GM18951 (cell line): Measurements from ENCODE around the gene ZNF526.
"Not testable (repeated sequence)": the region's sequence is repeated elsewhere in the genome, so short reads cannot be mapped to it uniquely, and the experiment has no call there.

Experiments
- POLR2A ChIP-seq: IDR thresholded peaks from 4 replicates; pipeline ENCODE4 v1.6.1; 2011; ENCODE audit warnings: mild to moderate bottlenecking; ENCODE audit not compliant: insufficient read length, insufficient read depth; ENCODE audit errors: extremely low read depth
- in situ Hi-C: fragments of 300-500 bp; cut with MboI; formaldehyde crosslinking; loops from one replicate; pipeline ENCODE4 v1.12.0; 2022; ENCODE audit warnings: low sequenced_read_pairs, mixed read lengths, inconsistent platforms; ENCODE audit not compliant: unreplicated experiment

The ZNF526 gene

GRCh38 chr19:42255766-42256745 is 35.9 kb downstream of the ZNF526 start:
- in situ Hi-C loops = no loop called here
- no peak for TF ChIP-seq POLR2A

- in situ Hi-C loops = not testable (repeated sequence)
These were observed 37.7 kb downstream of the ZNF526 start for GRCh38 chr19:42257842-42258241.

- TF ChIP-seq POLR2A = no peak
- in situ Hi-C loops = no loop called here
These were observed 41.7 kb downstream of the ZNF526 start for GRCh38 chr19:42261763-42262162.

- in situ Hi-C loops = not testable (repeated sequence)
These were observed 46.0 kb downstream of the ZNF526 start for GRCh38 chr19:42266105-42266504.

GRCh38 chr19:42266928-42267603 is 47.0 kb downstream of the ZNF526 start:
- in situ Hi-C loops = not testable (repeated sequence)

- TF ChIP-seq POLR2A = no peak
- in situ Hi-C loops = no loop called here
These were observed 47.6 kb downstream of the ZNF526 start for GRCh38 chr19:42267644-42268141.

- TF ChIP-seq POLR2A = peak; percentile 64
- in situ Hi-C loops = no loop called here
These were observed 48.1 kb downstream of the ZNF526 start for GRCh38 chr19:42268142-42268703.

- TF ChIP-seq POLR2A = no peak
- in situ Hi-C loops = no loop called here
These were observed 48.8 kb downstream of the ZNF526 start, which contains the start of gene CIC for GRCh38 chr19:42268704-42269477. Gene CIC (plus strand): TSS chr19:42269252. CDS start chr19:42271784, 2,532 bp downstream.

- in situ Hi-C loops = no loop called here
- TF ChIP-seq POLR2A = no peak
These were observed 49.6 kb downstream of the ZNF526 start for GRCh38 chr19:42269478-42270345.

- in situ Hi-C loops = no loop called here
These were observed 50.4 kb downstream of the ZNF526 start for GRCh38 chr19:42270346-42271044.

GRCh38 chr19:42271045-42271419 is 50.9 kb downstream of the ZNF526 start:
- in situ Hi-C loops = no loop called here
- no peak for TF ChIP-seq POLR2A

More at GRCh38 chr19:42270346-42271044, 50.4 kb downstream of the ZNF526 start:
- TF ChIP-seq POLR2A = peak; percentile 55
